K562 (cell line): ENCODE data around the gene ARPC4. TPM values are rescaled to one million over a fixed set of nuclear protein-coding genes. Genes with fewer than 3 reads are reported as not detected.
A peak's percentile ranks its signal among the peaks of the same experiment; 100 is the strongest.

ENCODE experiments used
- AFF1 ChIP-seq, 2 experiments: fragments of 450-650 bp; IDR thresholded peaks; 2 replicates each; pipeline ENCODE4 v1.6.1; 2018; ENCODE audit warnings: mild to moderate bottlenecking in 2 of 2, low read depth in 1 of 2; ENCODE audit not compliant: partially characterized antibody in 2 of 2
- COPS2 ChIP-seq: fragments of 450-650 bp; conservative IDR thresholded peaks from 2 replicates; pipeline ENCODE4 v1.6.1; 2016; ENCODE audit warnings: mild to moderate bottlenecking, moderate library complexity
- FOXM1 ChIP-seq, 2 experiments: fragments of 450-650 bp in 1 of 2; sonication (generic) in 1 of 2; formaldehyde crosslinking in 1 of 2; IDR thresholded peaks; 2 replicates each; pipeline versions ENCODE4 v1.6.1 to v1.9.0; 2017 to 2022; ENCODE audit warnings: low read depth in 2 of 2, mild to moderate bottlenecking in 2 of 2, missing genetic modification reagents in 1 of 2, moderate library complexity in 1 of 2
- HDAC1 ChIP-seq, 2 experiments: fragments of 450-650 bp; IDR thresholded peaks; 2 replicates each; pipeline ENCODE4 v1.6.1; 2016 to 2017; ENCODE audit warnings: inconsistent platforms in 1 of 2, mild to moderate bottlenecking in 1 of 2, moderate library complexity in 1 of 2
- HDAC6 ChIP-seq: IDR thresholded peaks from 2 replicates; pipeline ENCODE4 v1.6.1; 2012; ENCODE audit warnings: low read depth, mild to moderate bottlenecking, control low read depth, inconsistent platforms, low read length, moderate library complexity
- LEF1 ChIP-seq: fragments of 450-650 bp; IDR thresholded peaks from 2 replicates; pipeline ENCODE4 v1.6.1; 2016; ENCODE audit warnings: mild to moderate bottlenecking
- MED1 ChIP-seq: sonication (generic); formaldehyde crosslinking; IDR thresholded peaks from 2 replicates; pipeline ENCODE4 v1.8.1; 2023; ENCODE audit warnings: missing genetic modification reagents, borderline replicate concordance
- MEF2D ChIP-seq: conservative IDR thresholded peaks from 2 replicates; pipeline ENCODE4 v1.6.1; 2016; ENCODE audit warnings: low read depth, missing genetic modification characterization, missing compliant biosample characterization
- TAF1 ChIP-seq: IDR thresholded peaks from 2 replicates; pipeline ENCODE4 v1.6.1; 2011; ENCODE audit warnings: mild to moderate bottlenecking, low read length, moderate library complexity; ENCODE audit not compliant: insufficient read depth, control insufficient read depth, severe bottlenecking; ENCODE audit errors: extremely low read depth
- TFAP4 ChIP-seq: sonication (generic); formaldehyde crosslinking; IDR thresholded peaks from 2 replicates; pipeline ENCODE4 v1.8.0; 2022; ENCODE audit warnings: missing genetic modification reagents, mild to moderate bottlenecking, moderate library complexity, borderline replicate concordance
- polyA plus RNA-seq, 8 experiments: library from polyadenylated mRNA; depleted of rRNA in 4 of 8; stranded (reverse) in 5 of 8; unstranded in 3 of 8; fragments of >200 nt; fragmentation: Nextera tagmentation in 2 of 8; fragmentation: Illumina TruSeq in 1 of 8; extraction: Ambion mirVana in 2 of 8; extraction: Trizol in 1 of 8; gene quantifications; 2 replicates each; pipeline versions ENCODE4 v1.2.1 to v1.2.3, GENCODE V29; 2011 to 2014; ENCODE audit warnings: inconsistent platforms in 1 of 8, missing spikeins in 1 of 8
- total RNA-seq, 7 experiments: library from RNA; depleted of rRNA in 6 of 7; stranded (reverse); fragments of >200 nt in 6 of 7; fragmentation: Illumina TruSeq in 2 of 7; extraction: Trizol in 2 of 7; gene quantifications; 2 replicates each; pipeline versions ENCODE4 v1.2.1 to v1.2.3, GENCODE V29; 2011 to 2021; ENCODE audit warnings: low replicate concordance in 1 of 7
- TF ChIP-seq, protein P1 (sequence below): sonication (generic); formaldehyde crosslinking; IDR thresholded peaks from 2 replicates; pipeline ENCODE4 v1.4.0; 2020; ENCODE audit warnings: mild to moderate bottlenecking, missing genetic modification reagents
- TF ChIP-seq, protein P2 (sequence below): fragments of 150-350 bp; conservative IDR thresholded peaks from 2 replicates; pipeline ENCODE4 v1.6.1; 2014; ENCODE audit warnings: low read length
- TF ChIP-seq, protein P3 (sequence below): sonication (generic); formaldehyde crosslinking; IDR thresholded peaks from 2 replicates; pipeline ENCODE4 v1.8.1; 2023; ENCODE audit warnings: mild to moderate bottlenecking, missing genetic modification reagents

Gene ARPC4
- total and polyA plus RNA-seq, 9 of the 15 experiments (the other 6 are each of a cell fraction or from before 2014, with no cell fraction given): 20.1 to 153 (median 119) TPM

DNA sequence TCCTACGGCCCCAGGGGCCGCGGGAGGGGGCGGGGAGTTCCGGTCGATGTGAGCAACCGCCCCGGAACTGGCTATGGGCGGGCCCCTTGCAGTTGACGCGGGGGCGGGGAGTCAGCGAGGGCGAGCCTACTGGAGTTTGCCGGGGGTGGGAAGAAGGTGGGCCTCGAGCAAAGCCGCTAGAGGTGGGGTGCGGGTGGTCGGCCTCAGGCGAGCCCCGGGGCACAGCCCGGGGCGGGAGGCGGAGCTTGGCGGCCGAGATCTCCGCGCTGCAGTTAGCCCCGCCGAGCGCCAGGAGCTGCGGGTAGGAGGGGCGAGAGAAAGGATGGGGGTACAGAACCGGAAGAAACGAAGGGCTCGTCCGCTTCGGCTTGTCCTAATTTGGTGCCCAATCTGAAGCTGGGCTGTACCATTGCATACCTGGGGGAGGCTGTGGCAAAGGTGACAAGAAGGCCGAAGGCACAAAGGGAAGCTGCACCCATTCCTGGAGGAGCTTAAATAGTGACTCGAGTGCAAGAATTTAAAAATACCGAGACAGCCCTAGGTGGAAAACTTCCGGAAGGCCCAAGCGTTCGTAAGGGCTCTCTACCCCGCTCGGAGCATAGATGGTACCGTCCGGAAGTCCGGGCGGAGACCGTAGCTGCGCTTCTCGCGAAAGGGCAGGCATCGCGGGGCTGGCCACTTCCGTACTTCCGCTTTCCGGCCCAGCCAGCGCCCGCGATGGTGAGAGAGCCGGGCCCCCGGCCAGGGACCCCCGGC lies at the start of gene ARPC4, which contains the start of gene TADA3 (continued):
- TF ChIP-seq AFF1 (IDR thresholded peaks at IDR 0.05; ENCODE audit: low read depth in 1 of 2, partially characterized antibody in 2 of 2) (peak; percentile 19 to 47), FOXM1 (IDR thresholded peaks at IDR 0.05; ENCODE audit: low read depth) (peak; percentile 64; the same call in 1 of the 2 replicates), FOXM1 (CRISPR knock-in tag; IDR thresholded peaks at IDR 0.05; ENCODE audit: low read depth) (no peak), MED1 (CRISPR knock-in tag) (no peak), LEF1 (no peak), TAF1 (peak; percentile 97), MEF2D (tag) (0 out of 2 replicates have a peak, but pooled peaks have one; percentile 38), TFAP4 (CRISPR knock-in tag) (peak; percentile 73), HDAC1 (IDR thresholded peaks at IDR 0.05) (peak in 1 of 2 experiments; percentile 43; a peak in 1 of 4 replicates), HDAC6 (no peak), COPS2 (no peak)
- TF ChIP-seq, protein P1, sequence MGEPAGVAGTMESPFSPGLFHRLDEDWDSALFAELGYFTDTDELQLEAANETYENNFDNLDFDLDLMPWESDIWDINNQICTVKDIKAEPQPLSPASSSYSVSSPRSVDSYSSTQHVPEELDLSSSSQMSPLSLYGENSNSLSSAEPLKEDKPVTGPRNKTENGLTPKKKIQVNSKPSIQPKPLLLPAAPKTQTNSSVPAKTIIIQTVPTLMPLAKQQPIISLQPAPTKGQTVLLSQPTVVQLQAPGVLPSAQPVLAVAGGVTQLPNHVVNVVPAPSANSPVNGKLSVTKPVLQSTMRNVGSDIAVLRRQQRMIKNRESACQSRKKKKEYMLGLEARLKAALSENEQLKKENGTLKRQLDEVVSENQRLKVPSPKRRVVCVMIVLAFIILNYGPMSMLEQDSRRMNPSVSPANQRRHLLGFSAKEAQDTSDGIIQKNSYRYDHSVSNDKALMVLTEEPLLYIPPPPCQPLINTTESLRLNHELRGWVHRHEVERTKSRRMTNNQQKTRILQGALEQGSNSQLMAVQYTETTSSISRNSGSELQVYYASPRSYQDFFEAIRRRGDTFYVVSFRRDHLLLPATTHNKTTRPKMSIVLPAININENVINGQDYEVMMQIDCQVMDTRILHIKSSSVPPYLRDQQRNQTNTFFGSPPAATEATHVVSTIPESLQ (CRISPR knock-in tag): 0 out of 2 replicates have a peak, but pooled peaks have one; percentile 25
- TF ChIP-seq, protein P2, sequence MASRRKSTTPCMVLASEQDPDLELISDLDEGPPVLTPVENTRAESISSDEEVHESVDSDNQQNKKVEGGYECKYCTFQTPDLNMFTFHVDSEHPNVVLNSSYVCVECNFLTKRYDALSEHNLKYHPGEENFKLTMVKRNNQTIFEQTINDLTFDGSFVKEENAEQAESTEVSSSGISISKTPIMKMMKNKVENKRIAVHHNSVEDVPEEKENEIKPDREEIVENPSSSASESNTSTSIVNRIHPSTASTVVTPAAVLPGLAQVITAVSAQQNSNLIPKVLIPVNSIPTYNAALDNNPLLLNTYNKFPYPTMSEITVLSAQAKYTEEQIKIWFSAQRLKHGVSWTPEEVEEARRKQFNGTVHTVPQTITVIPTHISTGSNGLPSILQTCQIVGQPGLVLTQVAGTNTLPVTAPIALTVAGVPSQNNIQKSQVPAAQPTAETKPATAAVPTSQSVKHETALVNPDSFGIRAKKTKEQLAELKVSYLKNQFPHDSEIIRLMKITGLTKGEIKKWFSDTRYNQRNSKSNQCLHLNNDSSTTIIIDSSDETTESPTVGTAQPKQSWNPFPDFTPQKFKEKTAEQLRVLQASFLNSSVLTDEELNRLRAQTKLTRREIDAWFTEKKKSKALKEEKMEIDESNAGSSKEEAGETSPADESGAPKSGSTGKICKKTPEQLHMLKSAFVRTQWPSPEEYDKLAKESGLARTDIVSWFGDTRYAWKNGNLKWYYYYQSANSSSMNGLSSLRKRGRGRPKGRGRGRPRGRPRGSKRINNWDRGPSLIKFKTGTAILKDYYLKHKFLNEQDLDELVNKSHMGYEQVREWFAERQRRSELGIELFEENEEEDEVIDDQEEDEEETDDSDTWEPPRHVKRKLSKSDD: peak; percentile 81
- TF ChIP-seq, protein P3, sequence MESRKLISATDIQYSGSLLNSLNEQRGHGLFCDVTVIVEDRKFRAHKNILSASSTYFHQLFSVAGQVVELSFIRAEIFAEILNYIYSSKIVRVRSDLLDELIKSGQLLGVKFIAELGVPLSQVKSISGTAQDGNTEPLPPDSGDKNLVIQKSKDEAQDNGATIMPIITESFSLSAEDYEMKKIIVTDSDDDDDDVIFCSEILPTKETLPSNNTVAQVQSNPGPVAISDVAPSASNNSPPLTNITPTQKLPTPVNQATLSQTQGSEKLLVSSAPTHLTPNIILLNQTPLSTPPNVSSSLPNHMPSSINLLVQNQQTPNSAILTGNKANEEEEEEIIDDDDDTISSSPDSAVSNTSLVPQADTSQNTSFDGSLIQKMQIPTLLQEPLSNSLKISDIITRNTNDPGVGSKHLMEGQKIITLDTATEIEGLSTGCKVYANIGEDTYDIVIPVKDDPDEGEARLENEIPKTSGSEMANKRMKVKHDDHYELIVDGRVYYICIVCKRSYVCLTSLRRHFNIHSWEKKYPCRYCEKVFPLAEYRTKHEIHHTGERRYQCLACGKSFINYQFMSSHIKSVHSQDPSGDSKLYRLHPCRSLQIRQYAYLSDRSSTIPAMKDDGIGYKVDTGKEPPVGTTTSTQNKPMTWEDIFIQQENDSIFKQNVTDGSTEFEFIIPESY: no peak
